ENCODE data around the gene AP1G2. TPM values are rescaled to one million over a fixed set of nuclear protein-coding genes. Genes with fewer than 3 reads are reported as not detected.

AP1G2 gene
- total RNA-seq, 1 donor from 2014 or later: 32.8 TPM

DNA sequence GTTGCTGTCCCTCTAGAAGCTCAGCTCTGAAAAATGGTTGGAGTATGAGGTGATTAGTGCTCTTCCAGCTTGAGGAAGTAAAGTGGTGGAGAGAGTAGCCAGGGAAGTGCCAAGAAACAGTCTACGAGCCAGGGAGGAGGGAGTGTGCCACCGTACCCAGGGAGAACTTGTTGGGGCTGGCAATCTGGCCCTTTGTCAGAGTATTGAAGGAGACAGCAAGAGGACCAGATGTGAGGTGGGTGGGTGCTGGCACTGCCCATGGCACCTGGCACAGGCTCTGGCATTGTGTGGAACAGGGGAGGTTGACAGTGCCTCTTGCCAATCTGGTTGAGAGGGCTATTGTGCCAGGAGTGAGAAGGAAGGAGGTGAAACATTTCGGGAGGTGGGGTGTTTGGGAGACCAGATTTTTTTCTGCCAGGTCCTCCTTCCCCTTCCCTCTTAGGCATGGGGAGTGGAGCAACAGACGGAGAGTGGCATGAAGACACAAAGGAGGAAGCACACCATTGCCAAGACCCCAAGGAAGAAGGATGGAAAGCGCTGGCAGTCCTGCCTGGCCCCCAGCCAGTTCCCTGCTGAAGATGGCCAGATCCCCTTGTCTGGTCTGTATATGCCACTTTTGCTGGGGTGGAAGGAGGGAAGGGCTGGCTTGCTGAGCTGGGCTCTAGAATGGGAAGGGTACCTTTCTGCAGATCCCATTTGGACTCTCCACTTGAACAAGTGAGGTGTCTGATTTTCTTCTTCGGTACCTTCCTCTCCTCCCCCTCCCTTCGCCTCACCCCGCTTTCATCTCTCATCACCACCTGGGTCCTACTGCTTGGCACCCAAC, 53.6 kb downstream of the AP1G2 start:
- DNase-seq: no peak

DNA sequence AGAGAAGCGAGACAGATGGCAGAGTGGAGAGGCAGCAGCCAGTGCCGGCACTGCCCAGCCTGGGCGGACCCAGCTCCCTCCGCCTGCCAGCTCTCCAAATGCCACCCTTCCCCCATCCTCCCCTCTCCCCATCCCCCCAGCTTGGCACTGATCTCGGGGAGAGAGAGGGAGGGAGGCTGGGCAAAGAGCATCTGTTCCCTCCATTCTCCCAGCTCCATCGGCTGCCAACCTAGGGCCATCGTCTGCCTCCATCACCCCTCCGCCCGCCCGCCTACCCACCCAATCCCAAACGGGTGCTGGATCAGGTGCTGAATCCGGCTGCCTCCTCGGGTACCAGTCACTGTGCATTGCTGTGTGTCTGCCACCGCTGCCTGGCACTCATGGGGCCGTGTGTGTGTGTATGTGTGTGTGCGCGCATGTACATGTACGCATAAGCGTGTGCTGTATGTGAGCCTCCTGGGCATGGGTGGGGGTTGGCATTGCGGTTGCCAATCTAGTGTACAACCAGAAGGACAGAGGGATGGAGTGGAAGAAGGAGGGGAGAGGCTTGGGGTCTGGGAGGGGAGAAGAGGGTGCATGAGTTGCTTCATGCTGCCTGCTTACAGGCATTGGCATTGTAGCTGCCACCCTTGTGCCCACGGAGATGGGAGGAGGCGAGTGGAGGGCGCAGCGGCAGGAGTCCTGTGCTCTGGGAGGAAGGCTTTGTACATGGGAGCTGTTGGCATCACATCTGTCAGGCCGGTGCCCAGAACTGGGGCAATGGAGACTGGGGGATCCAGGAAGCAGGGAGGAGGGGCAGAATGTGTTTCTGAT, 54.4 kb downstream of the AP1G2 start:
- DNase-seq: no peak

DNA sequence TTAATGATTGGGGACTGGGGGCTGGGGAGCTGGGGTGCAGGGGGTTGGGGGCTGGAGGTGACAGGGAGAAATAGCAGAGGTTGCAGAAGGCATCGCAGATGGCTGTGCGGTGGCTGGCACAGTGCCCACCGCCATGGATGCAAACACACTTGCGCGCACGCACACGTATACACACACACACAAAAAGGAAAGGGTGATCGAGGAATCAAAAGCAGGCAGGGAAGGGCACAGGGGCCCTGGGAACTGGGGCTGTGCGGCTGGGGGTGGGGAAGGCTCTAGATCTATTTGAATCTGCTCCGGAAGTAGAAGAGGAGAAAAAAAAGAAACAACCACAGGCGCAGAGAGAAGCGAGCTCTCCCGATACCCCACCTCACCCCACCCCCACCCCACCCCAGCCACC, 55.4 kb downstream of the AP1G2 start:
- DNase-seq: no peak

Other genes with a start within 250 kb of the AP1G2 start
- gene PABPN1, start 246.3 kb downstream of the AP1G2 start, total RNA-seq: 65.8 TPM
- gene SLC22A17, start 214.9 kb downstream of the AP1G2 start, total RNA-seq: 13.1 TPM
- 24.1 TPM for gene EFS, start 202.6 kb downstream of the AP1G2 start, total RNA-seq
- gene IL25, start 195.0 kb downstream of the AP1G2 start, total RNA-seq: not detected
- gene CMTM5, start 190.7 kb downstream of the AP1G2 start, total RNA-seq: 2.7 TPM
- 0.30 TPM for gene MYH6, start 159.5 kb downstream of the AP1G2 start, total RNA-seq
- gene MYH7, start 132.1 kb downstream of the AP1G2 start, total RNA-seq: 84.4 TPM
- 58.2 TPM for gene NGDN, start 98.1 kb downstream of the AP1G2 start, total RNA-seq
- 0.39 TPM for gene ZFHX2, start 16.0 kb downstream of the AP1G2 start, total RNA-seq
- 9.4 TPM for gene THTPA, start 11.5 kb downstream of the AP1G2 start, total RNA-seq
- 0.39 TPM for gene JPH4, start 11.0 kb upstream of the AP1G2 start, total RNA-seq
- gene DHRS2, start 68.6 kb upstream of the AP1G2 start, total RNA-seq: not detected